Measurements from ENCODE around the gene SLC4A5. TPM values are rescaled to one million over a fixed set of nuclear protein-coding genes. Genes with fewer than 3 reads are reported as not detected.

Gene SLC4A5
- polyA plus RNA-seq, 2 of the 4 experiments (the other 2 are of a cell fraction), result 0.50 to 1.1 TPM

DNA sequence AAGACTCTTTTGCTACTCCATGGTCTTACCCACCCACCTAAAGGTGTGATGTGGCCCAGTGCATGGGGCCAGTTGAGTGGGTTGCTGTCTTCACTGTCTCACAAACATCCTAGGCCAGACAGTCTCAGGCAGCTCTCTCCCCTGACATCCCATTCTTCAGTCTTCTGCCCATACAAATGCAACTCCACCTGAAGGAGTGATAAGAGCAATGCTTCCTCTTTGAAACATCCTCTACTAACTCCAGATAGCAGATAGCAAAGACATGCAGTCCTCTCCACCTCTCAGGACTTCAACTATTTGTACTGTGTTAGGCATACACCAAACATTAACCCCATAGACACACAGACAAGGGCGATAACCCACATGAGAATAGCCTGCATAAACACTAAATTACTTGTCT is 73.5 kb downstream of the SLC4A5 start:
- POLR2A ChIA-PET, result no interaction called here

DNA sequence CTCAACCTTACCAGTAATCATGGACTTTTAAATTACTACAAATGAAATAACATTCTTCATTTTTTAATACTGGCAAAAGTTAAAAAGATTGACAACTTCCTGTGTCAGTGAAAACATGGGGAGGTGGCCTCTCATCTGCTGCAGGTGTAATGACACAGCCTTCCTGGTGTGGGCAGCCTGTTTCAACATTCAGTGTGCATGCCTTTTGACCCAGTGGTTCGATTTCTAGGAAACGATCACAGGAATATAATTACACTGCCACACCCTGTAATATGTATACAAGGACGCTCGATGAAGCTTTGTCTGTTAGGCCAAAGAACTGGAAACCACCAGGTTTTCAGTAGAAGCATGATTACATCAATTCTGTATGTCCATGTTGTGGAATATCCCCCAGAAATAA is 76.1 kb downstream of the SLC4A5 start:
- H3K4me1 ChIP-seq, result 0 out of 3 replicates have a peak, but pooled peaks cover 4% of the 10 kb centered on the region
- POLR2A ChIA-PET, result no interaction called here
- H3K4me2 ChIP-seq, result peak overlapping the region; percentile 29; the same call in 1 of the 3 replicates
- no peaks in the 10 kb centered on the region for H3K9me3 ChIP-seq
- TF ChIP-seq, protein P1, sequence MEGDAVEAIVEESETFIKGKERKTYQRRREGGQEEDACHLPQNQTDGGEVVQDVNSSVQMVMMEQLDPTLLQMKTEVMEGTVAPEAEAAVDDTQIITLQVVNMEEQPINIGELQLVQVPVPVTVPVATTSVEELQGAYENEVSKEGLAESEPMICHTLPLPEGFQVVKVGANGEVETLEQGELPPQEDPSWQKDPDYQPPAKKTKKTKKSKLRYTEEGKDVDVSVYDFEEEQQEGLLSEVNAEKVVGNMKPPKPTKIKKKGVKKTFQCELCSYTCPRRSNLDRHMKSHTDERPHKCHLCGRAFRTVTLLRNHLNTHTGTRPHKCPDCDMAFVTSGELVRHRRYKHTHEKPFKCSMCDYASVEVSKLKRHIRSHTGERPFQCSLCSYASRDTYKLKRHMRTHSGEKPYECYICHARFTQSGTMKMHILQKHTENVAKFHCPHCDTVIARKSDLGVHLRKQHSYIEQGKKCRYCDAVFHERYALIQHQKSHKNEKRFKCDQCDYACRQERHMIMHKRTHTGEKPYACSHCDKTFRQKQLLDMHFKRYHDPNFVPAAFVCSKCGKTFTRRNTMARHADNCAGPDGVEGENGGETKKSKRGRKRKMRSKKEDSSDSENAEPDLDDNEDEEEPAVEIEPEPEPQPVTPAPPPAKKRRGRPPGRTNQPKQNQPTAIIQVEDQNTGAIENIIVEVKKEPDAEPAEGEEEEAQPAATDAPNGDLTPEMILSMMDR (IDR thresholded peaks at IDR 0.05), result peak; percentile 30; the same call in 2 of the 3 replicates
- TF ChIP-seq BCL3 (IDR thresholded peaks at IDR 0.05) (no peak), MAZ (IDR thresholded peaks at IDR 0.05; ENCODE audit: borderline replicate concordance, low read depth, low read length) (no peak), POLR2A (IDR thresholded peaks at IDR 0.05; ENCODE audit: low read length) (no peak), NR3C1 (IDR thresholded peaks at IDR 0.05) (no peak), SREBF2 (IDR thresholded peaks at IDR 0.05) (no peak), CHD2 (IDR thresholded peaks at IDR 0.05; ENCODE audit: low read length, partially characterized antibody) (no peak), CHD4 (IDR thresholded peaks at IDR 0.05; ENCODE audit: borderline replicate concordance) (no peak), HES2 (IDR thresholded peaks at IDR 0.05) (no peak), RAD21 (conservative IDR thresholded peaks at IDR 0.05 in 1 of 2, IDR thresholded peaks at IDR 0.05 in 1 of 2) (peak in 1 of 2 experiments; percentile 45; a peak in 1 of 5 replicates), EHF (CRISPR knock-in tag; IDR thresholded peaks at IDR 0.05) (no peak), RNF2 (IDR thresholded peaks at IDR 0.05; ENCODE audit: borderline replicate concordance, low read depth) (no peak), MYC (IDR thresholded peaks at IDR 0.05; ENCODE audit: borderline replicate concordance, low read length) (no peak)
- TF ChIP-seq, protein P2, sequence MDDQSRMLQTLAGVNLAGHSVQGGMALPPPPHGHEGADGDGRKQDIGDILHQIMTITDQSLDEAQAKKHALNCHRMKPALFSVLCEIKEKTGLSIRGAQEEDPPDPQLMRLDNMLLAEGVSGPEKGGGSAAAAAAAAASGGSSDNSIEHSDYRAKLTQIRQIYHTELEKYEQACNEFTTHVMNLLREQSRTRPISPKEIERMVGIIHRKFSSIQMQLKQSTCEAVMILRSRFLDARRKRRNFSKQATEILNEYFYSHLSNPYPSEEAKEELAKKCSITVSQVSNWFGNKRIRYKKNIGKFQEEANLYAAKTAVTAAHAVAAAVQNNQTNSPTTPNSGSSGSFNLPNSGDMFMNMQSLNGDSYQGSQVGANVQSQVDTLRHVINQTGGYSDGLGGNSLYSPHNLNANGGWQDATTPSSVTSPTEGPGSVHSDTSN (IDR thresholded peaks at IDR 0.05), result no peak
- FAIRE-seq, result no peak
- CTCF ChIA-PET, result interaction anchor here (5.0 kb wide), 1 partner anchor 17 kb away, joined by 33 read pairs; no protein-coding TSS in a partner anchor
- H3K27ac ChIP-seq, result no peak overlapping the region
- DNase-seq (ENCODE audit: low read depth in 1 of 2, low spot score in 1 of 2), result peak; percentile 55 to 56
- 13% methylated on average over 4 of the region's 4 CpGs for WGBS (ENCODE audit: missing lambda C conversion rate)
- H3K4me3 ChIP-seq, result no peak overlapping the region
- ATAC-seq, result peak; percentile 73 to 77; a peak in 4 of 6 replicates

More for the DNA sequence above, 73.5 kb downstream of the SLC4A5 start:
- DNase-seq (ENCODE audit: low read depth in 1 of 2, low spot score in 1 of 2), result no peak
- no peak for TF ChIP-seq SMC3 (IDR thresholded peaks at IDR 0.05)
- TF ChIP-seq PHF8 (IDR thresholded peaks at IDR 0.05; ENCODE audit: borderline replicate concordance, low read depth), result no peak
- no peak for ATAC-seq
- H3K4me3 ChIP-seq, result no peak overlapping the region
- no peak overlapping the region for H3K27ac ChIP-seq
- H3K4me2 ChIP-seq, result no peak overlapping the region
- no peak for FAIRE-seq
- 0 out of 3 replicates have a peak, but pooled peaks cover 4% of the 10 kb centered on the region for H3K4me1 ChIP-seq
- H3K9me3 ChIP-seq, result no peaks in the 10 kb centered on the region
- 52% methylated on average over 1 of the region's 1 CpG for WGBS (ENCODE audit: missing lambda C conversion rate)
- CTCF ChIA-PET, result interaction anchor here (4.7 to 5.0 kb wide), 2 partner anchors 9 to 20 kb away, joined by 24 to 33 read pairs; no protein-coding TSS in a partner anchor

- TF ChIP-seq JUNB (IDR thresholded peaks at IDR 0.05) (no peak), HOXA7 (CRISPR knock-in tag; IDR thresholded peaks at IDR 0.05) (no peak), EP300 (IDR thresholded peaks at IDR 0.05) (no peak), NFE2L2 (conservative IDR thresholded peaks at IDR 0.05; ENCODE audit: low read length) (no peak)
- WGBS (ENCODE audit: missing lambda C conversion rate), result 5% methylated on average over 1 of the region's 1 CpG
- 0 out of 3 replicates have a peak, but pooled peaks cover 4% of the 10 kb centered on the region for H3K4me1 ChIP-seq
- no peak for DNase-seq (ENCODE audit: low read depth in 1 of 2, low spot score in 1 of 2)
- CTCF ChIA-PET, result interaction anchor here (0.6 to 1.9 kb wide), 5 partner anchors 11 to 127 kb away, joined by 3 to 4 read pairs (median 3); no protein-coding TSS in a partner anchor
- H3K27ac ChIP-seq, result no peak overlapping the region
- POLR2A ChIA-PET, result no interaction called here
- no peak overlapping the region for H3K4me3 ChIP-seq
- no peaks in the 10 kb centered on the region for H3K9me3 ChIP-seq
- no peak overlapping the region for H3K4me2 ChIP-seq
- ATAC-seq, result no peak
- FAIRE-seq, result no peak
These were observed 78.9 kb downstream of the SLC4A5 start for GRCh38 chr2:74264281-74264680.

Measured in A549 (cell line).